Fibroblast of skin of abdomen (primary cell): ENCODE results near the gene OSTF1. TPM values are rescaled to one million over a fixed set of nuclear protein-coding genes. Genes with fewer than 3 reads are reported as not detected.
A peak's percentile ranks its signal among the peaks of the same experiment; 100 is the strongest.

Source experiments
- DNase-seq: peaks from one replicate; pipeline ENCODE4 v3.0.0-alpha.2; 2013
- polyA plus RNA-seq, 2 experiments: library from polyadenylated mRNA; unstranded; fragments of 120-200 nt; gene quantifications; one replicate each; pipeline ENCODE4 v1.2.1, GENCODE V29; 2013; ENCODE audit not compliant: insufficient read length in 2 of 2

The OSTF1 gene, protein sequence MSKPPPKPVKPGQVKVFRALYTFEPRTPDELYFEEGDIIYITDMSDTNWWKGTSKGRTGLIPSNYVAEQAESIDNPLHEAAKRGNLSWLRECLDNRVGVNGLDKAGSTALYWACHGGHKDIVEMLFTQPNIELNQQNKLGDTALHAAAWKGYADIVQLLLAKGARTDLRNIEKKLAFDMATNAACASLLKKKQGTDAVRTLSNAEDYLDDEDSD
- polyA plus RNA-seq (2013, experiment 1 of 2; ENCODE audit: insufficient read length), result 23.1 TPM
- 23.1 TPM for polyA plus RNA-seq (2013, experiment 2 of 2; ENCODE audit: insufficient read length)

- peak; percentile 97 for DNase-seq
Observed at GRCh38 chr9:75087824-75088645, at the start of gene OSTF1, which contains the start of gene NMRK1. Gene OSTF1, plus strand, starts transcription at chr9:75088514. Its CDS starts 179 bp downstream, at chr9:75088693. Gene NMRK1, minus strand, starts transcription at chr9:75088155. Its CDS starts 5,040 bp downstream, at chr9:75083115.

DNA sequence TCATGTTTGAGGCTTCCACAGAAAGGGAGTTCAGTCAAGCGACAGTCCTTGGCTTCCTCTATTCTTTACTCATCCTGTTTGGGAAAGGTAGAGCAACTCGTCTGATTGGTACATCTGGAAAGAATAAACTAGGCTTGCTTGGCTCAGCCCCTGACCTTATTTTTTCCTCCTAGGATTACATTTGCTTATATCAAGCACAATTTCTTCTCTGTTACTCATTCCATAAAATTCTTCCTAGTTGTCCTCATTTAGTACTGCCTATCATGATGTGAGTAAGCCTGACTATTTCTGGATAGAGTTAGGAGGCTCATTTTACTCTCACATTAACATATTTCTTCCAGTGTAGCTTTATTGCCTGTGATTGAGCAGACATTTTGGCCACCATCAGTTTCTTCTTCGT lies 49.3 kb upstream of the OSTF1 start:
- peak; percentile 93 for DNase-seq

DNA sequence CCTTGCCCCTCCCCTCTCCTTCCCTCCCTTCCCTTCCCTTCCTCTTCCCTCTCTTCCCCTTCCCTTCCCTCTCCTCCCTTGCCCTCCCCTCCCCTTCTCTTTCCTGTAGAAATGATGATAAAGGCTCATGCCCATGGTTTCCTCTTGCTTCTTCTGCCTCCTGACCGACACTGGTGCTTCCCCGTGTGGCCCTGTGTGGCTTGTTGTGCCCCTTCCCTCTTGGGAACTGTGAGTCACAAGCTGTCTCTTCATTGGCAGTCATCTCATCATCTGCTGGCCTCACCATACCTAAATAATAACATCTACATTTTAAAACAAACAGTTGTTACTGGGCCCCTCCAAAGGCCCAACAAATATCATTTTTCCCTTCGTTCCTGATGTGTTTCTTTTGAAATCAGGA lies 48.5 kb upstream of the OSTF1 start:
- peak; percentile 6 for DNase-seq

GRCh38 chr9:75041041-75041440 lies 47.3 kb upstream of the OSTF1 start:
- peak; percentile 54 for DNase-seq

GRCh38 chr9:75046725-75047345 lies 41.5 kb upstream of the OSTF1 start:
- DNase-seq, result no peak

DNA sequence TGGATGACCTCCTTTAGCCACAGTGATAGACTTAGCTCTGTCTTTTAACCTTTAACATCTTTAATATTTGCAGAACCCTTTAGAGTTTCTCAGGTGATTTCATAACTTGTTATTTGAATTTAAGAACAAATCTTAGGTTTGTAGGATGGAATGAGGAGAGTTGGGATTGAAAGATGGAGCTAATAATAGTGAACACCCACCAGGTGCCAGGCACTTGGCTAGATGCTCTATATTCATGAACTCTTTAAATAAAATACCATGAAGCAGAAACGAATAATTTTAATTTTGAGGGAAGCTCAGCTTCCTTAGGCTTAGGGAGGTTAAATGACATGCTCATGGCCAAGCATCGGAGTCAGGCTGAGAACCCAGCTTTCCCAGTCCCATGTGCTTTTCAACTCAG lies 40.8 kb upstream of the OSTF1 start:
- DNase-seq, result no peak

DNA sequence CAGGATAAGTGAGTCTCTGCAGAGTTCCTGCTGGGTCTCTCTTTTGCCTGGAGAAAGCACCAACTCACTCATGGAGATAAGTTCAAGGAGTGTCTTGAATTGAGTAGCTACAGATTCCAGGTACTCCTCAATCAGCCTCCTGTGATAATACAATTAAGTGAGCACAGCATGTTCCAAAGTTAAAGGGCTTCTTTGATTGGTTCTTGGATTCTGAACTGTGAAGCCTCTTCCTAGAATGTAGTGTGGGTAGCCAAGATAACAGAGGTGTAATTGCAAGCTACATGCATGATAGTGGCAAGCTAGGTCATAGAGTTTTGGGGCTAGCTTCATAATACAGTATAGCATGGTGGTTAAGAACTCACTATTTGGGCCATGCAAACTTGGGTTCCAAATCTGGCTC lies 37.0 kb upstream of the OSTF1 start:
- no peak for DNase-seq

GRCh38 chr9:75053869-75054268 lies 34.4 kb upstream of the OSTF1 start:
- DNase-seq, result no peak

DNA sequence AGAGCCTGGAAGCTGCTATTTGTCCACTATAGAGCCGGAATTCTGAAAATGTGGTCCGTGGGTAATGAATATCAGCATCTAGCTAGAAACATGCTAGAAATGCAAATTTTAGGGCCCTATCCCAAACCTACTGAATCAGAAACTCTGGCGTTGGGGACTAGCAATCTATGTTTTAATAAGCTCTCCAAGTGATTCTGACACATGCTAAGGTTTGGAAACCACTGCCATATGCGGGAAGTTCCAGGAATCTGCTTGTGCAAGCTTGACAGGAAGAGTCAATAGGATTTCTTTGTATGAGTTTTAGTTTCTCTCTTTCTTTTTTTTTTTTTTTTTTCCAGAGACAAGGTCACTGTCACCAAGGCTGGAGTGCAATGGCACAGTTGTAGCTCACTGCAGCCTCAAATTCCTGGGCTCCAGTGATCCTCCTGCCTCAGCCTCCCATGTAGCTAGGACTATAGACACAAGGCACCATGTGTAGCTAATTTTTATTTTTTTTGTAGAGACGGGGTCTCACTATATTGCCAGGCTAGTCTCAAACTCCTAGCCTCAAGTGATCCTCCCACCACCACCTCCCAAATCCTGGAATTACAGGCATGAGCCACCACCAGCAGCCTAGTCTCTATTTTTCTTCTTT lies 33.8 kb upstream of the OSTF1 start:
- peak; percentile 77 for DNase-seq

DNA sequence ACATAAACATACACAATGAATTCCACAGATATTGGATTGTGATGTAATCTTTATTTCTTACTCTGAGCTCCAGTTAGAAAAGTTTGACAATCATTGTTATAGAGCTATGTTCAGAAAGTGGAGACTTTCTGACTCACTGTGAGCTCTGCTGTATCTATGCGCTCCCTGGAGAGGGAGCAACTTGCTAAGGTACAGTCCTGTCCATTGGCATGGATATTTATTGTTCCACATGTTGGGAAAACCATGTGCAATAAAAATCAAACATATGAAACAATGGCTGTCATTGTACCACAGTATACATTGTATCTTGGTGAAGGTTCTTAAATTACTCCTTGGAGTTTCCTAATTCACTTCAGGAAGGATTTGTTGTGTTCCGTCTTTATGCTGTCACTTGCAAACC lies 27.1 kb upstream of the OSTF1 start:
- DNase-seq, result no peak

GRCh38 chr9:75063556-75064305 lies 24.6 kb upstream of the OSTF1 start:
- peak; percentile 37 for DNase-seq

DNA sequence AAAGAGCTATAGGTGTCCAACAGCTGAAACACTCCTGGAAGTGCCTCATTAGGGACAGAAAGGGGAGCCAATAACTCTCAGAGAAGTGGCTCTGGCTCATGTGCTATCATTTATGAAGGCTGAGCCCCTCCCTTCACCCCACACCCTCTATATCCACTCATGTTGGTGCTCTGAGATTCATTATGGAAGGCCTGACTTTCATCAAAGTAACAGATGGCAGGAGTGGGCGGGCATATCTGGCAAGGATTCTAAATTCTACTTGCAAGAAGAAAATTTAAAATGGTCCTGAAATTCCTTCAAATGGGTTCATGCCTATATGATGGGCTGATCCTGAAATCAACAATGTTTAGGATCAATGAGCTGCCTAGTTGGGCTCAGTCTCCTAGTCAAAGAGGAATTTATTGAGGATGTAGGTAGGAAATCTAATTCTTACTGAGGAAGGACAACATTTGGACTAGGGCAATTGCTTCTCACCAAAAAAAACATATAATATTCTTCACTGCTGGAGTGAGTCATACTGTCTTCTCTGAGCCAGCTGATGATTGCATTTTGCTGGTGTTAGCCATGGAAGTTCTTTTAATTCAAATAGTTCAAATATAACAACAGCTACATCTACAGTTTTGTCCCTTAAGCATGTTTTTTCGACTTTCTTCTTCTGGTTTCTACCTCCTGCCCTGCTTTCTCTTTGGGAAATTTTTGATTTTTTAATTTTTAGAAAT lies 23.8 kb upstream of the OSTF1 start:
- peak; percentile 58 for DNase-seq

- no peak for DNase-seq
Observed at GRCh38 chr9:75065510-75065909, 22.8 kb upstream of the OSTF1 start.

DNA sequence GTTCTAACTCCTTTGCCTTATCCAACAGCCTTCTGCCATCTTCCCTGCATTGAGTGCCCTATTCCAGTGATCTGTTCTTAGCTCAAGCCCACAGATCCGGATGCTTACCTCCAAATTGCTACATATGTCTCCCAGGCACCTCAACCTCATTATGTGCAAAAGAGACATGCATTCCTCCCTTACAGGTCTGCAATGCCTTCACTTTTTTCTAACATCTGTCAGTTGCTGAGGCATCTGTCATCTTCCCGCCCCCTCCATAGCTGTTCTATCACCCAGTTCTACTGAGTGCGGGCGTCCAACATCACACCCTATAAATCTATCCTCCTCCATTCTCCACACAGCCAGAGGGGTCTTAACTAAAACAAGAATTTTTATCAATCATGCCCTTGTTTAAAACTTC lies 20.4 kb upstream of the OSTF1 start:
- no peak for DNase-seq

DNA sequence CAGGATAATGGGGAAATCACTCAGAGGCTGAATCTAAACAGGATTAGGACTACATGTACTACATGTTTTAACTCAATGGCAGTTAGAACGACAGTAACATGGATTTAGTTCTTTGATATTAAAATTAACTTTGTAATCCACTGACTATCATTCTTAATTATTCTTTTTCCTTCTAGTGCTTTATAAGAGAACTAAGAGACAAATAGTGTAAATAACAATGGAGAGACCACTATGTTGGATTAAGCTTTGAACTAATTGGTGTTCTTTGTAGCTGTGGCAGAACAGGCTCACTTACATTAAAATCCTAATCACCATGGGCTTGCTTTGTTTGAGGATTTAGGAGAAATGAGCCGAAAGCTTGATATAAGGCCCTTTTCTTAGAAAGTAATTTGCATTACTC lies 19.1 kb upstream of the OSTF1 start:
- no peak for DNase-seq

- DNase-seq, result no peak
Observed at GRCh38 chr9:75071530-75072122, 16.7 kb upstream of the OSTF1 start.

DNA sequence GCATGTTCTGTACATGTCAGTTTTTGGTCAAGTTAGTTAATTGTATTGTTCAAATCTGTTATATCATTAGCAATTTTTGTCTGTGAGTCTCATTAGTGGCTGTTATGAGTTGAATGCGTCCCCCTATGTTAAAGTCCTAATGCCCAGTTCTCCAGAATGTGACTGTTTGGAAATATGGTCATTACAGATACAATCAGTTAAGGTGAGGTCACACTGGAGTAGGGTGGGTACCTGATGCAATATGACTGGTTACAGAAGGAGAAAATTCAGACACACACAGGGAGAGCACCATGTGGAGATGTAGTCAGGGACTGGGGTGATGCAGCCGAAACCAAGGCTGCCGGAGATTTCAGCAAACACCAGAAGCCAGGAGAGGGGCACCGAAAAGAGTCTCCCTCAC lies 15.4 kb upstream of the OSTF1 start:
- no peak for DNase-seq

DNA sequence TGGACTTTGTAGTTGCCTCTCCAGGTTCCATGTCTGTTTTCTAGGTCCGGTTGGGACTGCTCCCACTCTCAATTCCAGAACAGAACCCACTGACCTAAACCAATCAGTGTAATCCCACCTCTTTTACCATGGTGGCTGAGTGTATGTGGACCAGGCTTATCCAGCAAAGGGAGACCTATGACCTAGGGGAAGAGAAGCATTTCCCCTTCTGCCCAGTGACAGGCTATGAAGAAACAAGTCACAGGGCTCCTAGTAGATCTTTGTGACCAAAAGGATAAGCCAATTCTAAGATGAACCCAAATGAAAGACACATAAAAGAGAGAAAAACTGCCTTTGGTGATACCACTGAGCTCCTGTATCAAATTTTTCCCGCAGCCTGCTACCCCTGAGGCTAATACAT lies 6.7 kb upstream of the OSTF1 start:
- DNase-seq, result no peak

- DNase-seq, result no peak
Observed at GRCh38 chr9:75083188-75083970, 4.9 kb upstream of the OSTF1 start.

DNA sequence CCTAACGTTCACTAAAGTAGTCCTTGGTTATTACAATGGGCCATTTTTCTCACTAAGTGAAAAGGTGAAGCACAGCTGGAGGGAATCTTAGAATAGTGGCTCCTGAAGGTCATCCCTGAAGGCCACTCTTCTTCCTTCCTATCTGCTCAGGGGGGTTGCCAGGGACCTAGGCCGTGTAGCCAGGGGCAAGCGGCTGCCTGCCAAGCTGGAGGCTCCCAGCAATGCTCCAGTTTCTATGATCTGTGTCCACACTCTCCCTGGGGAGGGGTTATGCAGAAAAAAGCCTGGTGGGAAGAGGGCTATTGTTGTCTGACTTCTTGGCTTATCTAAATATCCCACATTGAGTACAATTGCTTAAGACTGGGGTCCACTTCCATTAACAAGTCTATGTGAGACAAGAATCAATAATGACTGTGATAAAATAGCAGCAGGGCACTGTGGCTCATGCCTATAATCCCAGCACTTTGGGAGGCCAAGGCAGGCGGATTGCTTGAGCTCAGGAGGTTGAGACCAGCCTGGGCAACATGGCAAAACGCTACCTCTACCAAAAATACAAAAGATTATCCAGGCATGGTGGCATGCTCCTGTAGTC lies 4.1 kb upstream of the OSTF1 start:
- no peak for DNase-seq
